ENCODE data around the gene ACTG2. TPM values are rescaled to one million over a fixed set of nuclear protein-coding genes. Genes with fewer than 3 reads are reported as not detected.
A peak's percentile ranks its signal among the peaks of the same experiment; 100 is the strongest.
"Not testable (repeated sequence)": the region's sequence is repeated elsewhere in the genome, so short reads cannot be mapped to it uniquely, and the experiment has no call there.

ACTG2 gene
- total RNA-seq, 1 donor from 2014 or later, result not detected

DNA sequence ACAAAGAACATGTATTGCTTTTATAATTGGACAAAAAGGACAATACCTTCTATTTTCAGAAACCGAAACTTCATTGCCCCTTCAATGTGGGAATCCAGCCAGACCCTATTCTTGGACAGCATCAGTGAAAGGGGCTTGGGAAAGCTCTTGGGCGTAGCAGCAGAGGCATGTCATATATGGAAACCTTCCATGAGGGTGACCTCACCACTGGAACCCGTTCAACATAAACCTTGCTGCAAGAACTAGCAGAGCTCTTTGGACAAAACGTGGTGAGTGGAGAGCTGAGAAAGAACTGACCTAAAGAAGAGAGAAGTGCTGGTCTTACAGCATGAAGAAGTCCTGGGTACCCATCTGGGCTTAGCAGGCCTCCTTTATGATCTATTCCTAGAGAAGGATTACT is 22.7 kb upstream of the ACTG2 start:
- H3K27ac Mint-ChIP-seq (ENCODE audit: unreplicated experiment), result no peak overlapping the region
- no peaks in the 10 kb centered on the region for H3K4me1 Mint-ChIP-seq
- peaks cover 7% of the 10 kb centered on the region for H3K36me3 Mint-ChIP-seq (ENCODE audit: low read depth)
- TF ChIP-seq, protein P1, sequence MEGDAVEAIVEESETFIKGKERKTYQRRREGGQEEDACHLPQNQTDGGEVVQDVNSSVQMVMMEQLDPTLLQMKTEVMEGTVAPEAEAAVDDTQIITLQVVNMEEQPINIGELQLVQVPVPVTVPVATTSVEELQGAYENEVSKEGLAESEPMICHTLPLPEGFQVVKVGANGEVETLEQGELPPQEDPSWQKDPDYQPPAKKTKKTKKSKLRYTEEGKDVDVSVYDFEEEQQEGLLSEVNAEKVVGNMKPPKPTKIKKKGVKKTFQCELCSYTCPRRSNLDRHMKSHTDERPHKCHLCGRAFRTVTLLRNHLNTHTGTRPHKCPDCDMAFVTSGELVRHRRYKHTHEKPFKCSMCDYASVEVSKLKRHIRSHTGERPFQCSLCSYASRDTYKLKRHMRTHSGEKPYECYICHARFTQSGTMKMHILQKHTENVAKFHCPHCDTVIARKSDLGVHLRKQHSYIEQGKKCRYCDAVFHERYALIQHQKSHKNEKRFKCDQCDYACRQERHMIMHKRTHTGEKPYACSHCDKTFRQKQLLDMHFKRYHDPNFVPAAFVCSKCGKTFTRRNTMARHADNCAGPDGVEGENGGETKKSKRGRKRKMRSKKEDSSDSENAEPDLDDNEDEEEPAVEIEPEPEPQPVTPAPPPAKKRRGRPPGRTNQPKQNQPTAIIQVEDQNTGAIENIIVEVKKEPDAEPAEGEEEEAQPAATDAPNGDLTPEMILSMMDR (conservative IDR thresholded peaks at IDR 0.05), result no peak
- no peak overlapping the region for H3K4me3 Mint-ChIP-seq
- no peaks in the 10 kb centered on the region for H3K27me3 Mint-ChIP-seq (ENCODE audit: low read depth)
- DNase-seq (ENCODE audit: low read depth, low spot score), result no peak
- no peaks in the 10 kb centered on the region for H3K9me3 Mint-ChIP-seq

DNA sequence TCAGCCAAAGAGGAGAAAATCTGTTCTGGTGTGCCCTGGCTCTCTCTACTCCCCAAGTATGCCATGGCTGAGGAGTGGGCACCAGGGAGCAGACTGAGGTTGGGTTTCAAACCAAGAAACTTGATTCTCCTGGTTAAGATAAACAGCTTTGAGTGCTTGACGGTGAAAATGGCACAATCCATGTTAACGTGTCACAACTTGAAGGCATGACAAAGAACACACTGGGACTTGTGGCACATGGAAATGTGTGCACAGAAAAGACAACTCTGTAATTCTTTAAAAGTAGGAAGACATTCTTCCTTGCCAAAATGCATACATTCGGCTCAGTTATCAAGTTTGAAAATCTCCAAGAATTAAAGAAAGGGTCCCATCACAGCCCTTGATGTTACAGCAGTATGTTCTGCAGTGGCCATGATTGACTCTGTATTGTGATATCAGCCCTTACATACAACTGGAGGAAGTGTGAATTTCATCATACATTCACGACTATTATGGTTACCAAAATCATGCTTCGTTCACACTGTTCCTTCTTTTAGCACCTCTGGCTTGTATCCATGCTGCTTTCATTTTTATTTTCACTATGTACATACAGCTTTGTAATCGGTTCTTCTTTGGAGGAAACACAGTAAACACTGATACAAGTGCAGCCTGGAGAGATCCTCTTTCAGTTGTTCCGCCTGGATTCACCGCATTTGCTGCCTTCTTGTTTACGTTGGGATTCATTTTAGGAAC is 15.6 kb upstream of the ACTG2 start:
- Mint-ChIP-seq H3K27ac (ENCODE audit: unreplicated experiment) (no peak overlapping the region), H3K9me3 (no peaks in the 10 kb centered on the region), H3K27me3 (ENCODE audit: low read depth) (peaks cover 12% of the 10 kb centered on the region), H3K4me3 (no peak overlapping the region), H3K4me1 (no peaks in the 10 kb centered on the region), H3K36me3 (ENCODE audit: low read depth) (no peaks in the 10 kb centered on the region)
- TF ChIP-seq, protein P1 (conservative IDR thresholded peaks at IDR 0.05), result no peak
- DNase-seq (ENCODE audit: low read depth, low spot score), result no peak

DNA sequence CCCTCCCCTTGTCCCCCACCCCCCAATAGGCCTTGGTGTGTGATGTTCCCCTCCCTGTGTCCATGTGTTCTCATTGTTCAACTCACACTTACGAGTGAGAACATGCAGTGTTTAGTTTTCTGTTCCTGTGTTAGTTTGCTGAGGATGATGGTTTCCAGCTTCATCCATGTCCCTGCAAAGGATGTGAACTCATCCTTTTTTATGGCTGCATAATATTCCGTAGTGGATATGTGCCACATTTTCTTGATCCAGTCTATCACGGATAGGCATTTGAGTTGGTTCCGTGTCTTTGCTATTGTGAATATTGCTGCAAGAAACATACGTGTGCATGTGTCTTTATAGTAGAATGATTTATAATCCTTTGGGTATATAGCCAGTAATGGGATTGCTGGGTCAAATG is 14.8 kb upstream of the ACTG2 start:
- H3K4me1 Mint-ChIP-seq; H3K4me3 Mint-ChIP-seq; H3K36me3 Mint-ChIP-seq (ENCODE audit: low read depth); H3K27ac Mint-ChIP-seq (ENCODE audit: unreplicated experiment); DNase-seq (ENCODE audit: low read depth, low spot score); H3K9me3 Mint-ChIP-seq: not testable (repeated sequence)
- peaks cover 16% of the 10 kb centered on the region for H3K27me3 Mint-ChIP-seq (ENCODE audit: low read depth)

DNA sequence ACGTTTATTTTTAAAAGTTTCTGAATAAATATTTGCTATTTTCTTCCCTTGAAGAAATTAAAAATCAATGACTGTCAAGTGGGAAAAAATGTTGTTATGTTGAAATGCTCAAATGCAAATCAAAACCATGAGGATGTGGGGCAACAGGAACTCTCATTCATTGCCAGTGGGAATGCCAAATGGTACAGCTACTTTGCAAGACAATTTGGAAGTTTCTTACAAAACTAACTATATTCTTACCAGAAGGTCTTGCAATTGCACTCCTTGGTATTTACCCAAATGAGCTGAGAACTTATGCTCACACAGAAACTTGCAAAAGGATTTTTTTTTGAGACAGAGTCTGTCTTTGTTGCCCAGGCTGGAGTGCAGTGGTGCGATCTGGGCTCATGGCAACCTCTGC is 7.4 kb upstream of the ACTG2 start:
- no peak for DNase-seq (ENCODE audit: low read depth, low spot score)
- TF ChIP-seq, protein P1 (conservative IDR thresholded peaks at IDR 0.05), result no peak
- H3K9me3 Mint-ChIP-seq, result no peaks in the 10 kb centered on the region

DNA sequence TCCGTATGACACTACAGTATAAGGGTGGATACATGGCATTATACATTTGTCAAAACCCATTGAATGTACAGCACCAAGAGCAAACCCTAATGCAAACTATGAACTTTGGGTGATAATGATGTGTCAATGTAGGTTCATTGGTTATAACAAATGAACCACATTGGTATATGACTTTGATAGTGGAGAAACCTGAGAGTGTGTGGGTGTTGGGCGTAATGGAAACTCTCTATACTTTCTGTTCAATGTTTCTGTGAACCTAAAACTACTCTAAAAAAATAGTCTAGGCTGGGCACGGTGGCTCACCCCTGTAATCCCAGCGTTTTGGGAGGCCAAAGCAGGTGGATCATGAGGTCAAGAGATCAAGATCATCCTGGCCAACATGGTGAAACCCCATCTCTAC is 6.5 kb upstream of the ACTG2 start:
- TF ChIP-seq, protein P1 (conservative IDR thresholded peaks at IDR 0.05), result no peak
- Mint-ChIP-seq H3K27ac (ENCODE audit: unreplicated experiment) (peak overlapping the region; percentile 9), H3K4me1 (no peaks in the 10 kb centered on the region), H3K9me3 (no peaks in the 10 kb centered on the region), H3K36me3 (ENCODE audit: low read depth) (no peaks in the 10 kb centered on the region), H3K4me3 (no peak overlapping the region), H3K27me3 (ENCODE audit: low read depth) (peaks cover 8% of the 10 kb centered on the region)
- DNase-seq (ENCODE audit: low read depth, low spot score), result no peak

More for the DNA sequence above, 7.4 kb upstream of the ACTG2 start:
- no peaks in the 10 kb centered on the region for H3K4me1 Mint-ChIP-seq
- H3K4me3 Mint-ChIP-seq, result no peak overlapping the region
- H3K27ac Mint-ChIP-seq (ENCODE audit: unreplicated experiment), result no peak overlapping the region
- H3K27me3 Mint-ChIP-seq (ENCODE audit: low read depth), result peaks cover 13% of the 10 kb centered on the region
- no peaks in the 10 kb centered on the region for H3K36me3 Mint-ChIP-seq (ENCODE audit: low read depth)

DNA sequence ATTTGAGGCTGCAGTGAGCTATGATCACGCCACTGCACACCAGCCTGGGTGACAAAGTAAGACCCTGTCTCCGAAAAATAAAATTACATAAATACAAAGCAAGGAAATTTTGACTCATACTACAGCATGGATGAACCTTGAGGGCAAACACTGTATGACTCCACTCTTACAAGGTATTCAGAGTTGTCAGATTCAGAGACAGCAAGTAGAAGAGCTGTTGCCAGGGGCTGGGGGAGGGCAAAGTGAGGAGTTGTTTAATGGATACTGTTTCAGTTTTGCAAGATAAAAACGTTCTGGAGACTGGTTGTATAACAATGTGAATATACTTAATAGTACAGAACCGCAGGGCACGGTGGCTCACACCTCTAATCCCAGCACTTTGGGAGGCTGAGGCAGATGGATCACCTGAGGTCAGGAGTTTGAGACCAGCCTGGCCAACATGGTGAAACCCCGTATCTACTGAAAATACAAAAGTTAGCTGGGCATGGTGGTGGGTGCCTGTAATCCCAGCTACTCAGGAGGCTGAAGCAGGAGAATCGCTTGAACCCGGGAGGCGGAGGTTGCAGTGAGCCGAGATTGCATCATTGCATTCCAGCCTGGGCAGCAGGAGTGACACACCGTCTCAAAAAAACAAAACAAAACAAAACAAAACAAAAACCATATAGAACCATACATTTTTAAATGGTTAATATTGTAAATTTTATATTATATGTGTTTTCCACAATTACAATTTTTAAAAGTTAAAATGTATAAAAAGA is 5.0 kb upstream of the ACTG2 start:
- not testable (repeated sequence) for H3K27me3 Mint-ChIP-seq (ENCODE audit: low read depth); H3K4me3 Mint-ChIP-seq; DNase-seq (ENCODE audit: low read depth, low spot score); H3K27ac Mint-ChIP-seq (ENCODE audit: unreplicated experiment); H3K4me1 Mint-ChIP-seq; H3K9me3 Mint-ChIP-seq; H3K36me3 Mint-ChIP-seq (ENCODE audit: low read depth)

All from neural crest cell (in vitro differentiated cells).